Measurements from ENCODE around the gene SETD3. TPM values are rescaled to one million over a fixed set of nuclear protein-coding genes. Genes with fewer than 3 reads are reported as not detected.

Gene SETD3
- total RNA-seq, 2 donors from 2014 or later = 34.6 to 39.4 TPM

DNA sequence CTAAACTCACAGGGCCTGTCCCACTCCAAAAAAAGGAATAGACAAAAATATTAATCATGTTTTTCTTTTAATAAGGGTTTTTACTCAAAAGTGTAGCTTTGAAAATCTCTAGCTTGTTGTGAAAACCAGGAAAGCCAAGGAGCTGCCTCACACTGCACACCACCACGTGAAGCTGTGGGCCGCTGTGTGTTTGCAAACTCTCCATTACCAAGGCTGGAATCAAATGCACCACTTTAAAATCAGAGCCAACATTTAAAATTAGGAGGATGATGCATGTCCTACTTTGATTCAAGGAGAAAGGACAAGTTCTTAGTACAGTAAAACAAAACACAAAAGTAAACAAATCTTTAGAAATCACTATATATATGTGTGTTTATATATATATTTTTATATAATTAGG is 83.0 kb downstream of the SETD3 start:
- TF ChIP-seq, protein P1, sequence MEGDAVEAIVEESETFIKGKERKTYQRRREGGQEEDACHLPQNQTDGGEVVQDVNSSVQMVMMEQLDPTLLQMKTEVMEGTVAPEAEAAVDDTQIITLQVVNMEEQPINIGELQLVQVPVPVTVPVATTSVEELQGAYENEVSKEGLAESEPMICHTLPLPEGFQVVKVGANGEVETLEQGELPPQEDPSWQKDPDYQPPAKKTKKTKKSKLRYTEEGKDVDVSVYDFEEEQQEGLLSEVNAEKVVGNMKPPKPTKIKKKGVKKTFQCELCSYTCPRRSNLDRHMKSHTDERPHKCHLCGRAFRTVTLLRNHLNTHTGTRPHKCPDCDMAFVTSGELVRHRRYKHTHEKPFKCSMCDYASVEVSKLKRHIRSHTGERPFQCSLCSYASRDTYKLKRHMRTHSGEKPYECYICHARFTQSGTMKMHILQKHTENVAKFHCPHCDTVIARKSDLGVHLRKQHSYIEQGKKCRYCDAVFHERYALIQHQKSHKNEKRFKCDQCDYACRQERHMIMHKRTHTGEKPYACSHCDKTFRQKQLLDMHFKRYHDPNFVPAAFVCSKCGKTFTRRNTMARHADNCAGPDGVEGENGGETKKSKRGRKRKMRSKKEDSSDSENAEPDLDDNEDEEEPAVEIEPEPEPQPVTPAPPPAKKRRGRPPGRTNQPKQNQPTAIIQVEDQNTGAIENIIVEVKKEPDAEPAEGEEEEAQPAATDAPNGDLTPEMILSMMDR (IDR thresholded peaks at IDR 0.05) = no peak
- no peak for TF ChIP-seq POLR2A (IDR thresholded peaks at IDR 0.05)
- peaks cover 6 to 8% of the 10 kb centered on the region in 2 donors for H3K36me3 ChIP-seq (replicated peaks in 1 of 2; ENCODE audit: insufficient read depth in 1 of 2, low read depth in 2 of 2)
- intact Hi-C loops (cut with DNase I) = no loop called here
- peaks cover 4% of the 10 kb centered on the region for H3K4me1 ChIP-seq
- H3K4me3 ChIP-seq = no peak overlapping the region
- H3K27me3 ChIP-seq = no peaks in the 10 kb centered on the region
- ATAC-seq (no peak), DNase-seq (no peak)
- no peaks in the 10 kb centered on the region for H3K9me3 ChIP-seq
- H3K27ac ChIP-seq = no peak overlapping the region
- 91 to 97% methylated on average over 2 of the region's 2 CpGs for WGBS, 2 donors

DNA sequence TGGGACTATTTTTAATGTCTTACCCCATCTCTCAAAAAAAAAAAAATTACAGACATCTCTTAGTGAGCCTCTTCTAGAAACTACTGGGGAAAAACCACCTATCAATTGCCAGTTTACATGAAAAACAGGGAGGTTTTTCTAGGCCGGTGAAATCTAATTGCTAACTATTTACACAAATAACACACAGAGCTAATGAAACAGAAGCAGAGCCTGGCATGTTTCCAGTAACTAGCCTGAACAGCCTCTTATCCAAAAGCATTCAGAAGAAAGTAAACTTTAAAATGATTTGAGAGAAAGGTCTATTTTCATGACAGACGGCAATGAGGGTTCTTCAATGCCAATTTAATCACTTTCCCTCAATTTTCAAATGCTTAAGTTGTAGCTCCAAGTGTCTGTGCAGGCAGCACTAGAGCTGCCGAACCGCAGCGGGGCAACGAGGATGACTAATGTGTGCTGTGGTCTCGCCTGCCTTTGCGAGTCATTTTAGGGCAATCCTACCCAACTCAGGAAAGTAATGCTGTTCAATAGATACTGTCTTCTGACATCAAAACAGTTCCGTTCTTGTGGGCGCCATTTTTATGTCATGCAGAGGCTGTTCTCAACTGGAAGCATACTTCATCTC is 84.6 kb downstream of the SETD3 start:
- Histone ChIP-seq H3K36me3 (replicated peaks in 1 of 2; ENCODE audit: insufficient read depth in 1 of 2, low read depth in 2 of 2) (peaks cover 6 to 8% of the 10 kb centered on the region in 2 donors), H3K4me1 (peaks cover 4% of the 10 kb centered on the region), H3K9me3 (no peaks in the 10 kb centered on the region), H3K27ac (no peak overlapping the region), H3K27me3 (no peaks in the 10 kb centered on the region), H3K4me3 (no peak overlapping the region)
- 69 to 77% methylated on average over 10 of the region's 10 CpGs for WGBS, 2 donors
- ATAC-seq = no peak
- TF ChIP-seq POLR2A (IDR thresholded peaks at IDR 0.05) = no peak
- TF ChIP-seq, protein P1 (IDR thresholded peaks at IDR 0.05) = no peak
- intact Hi-C loops (cut with DNase I) = no loop called here
- peak in 1 of 4 donors; percentile 32 for DNase-seq

DNA sequence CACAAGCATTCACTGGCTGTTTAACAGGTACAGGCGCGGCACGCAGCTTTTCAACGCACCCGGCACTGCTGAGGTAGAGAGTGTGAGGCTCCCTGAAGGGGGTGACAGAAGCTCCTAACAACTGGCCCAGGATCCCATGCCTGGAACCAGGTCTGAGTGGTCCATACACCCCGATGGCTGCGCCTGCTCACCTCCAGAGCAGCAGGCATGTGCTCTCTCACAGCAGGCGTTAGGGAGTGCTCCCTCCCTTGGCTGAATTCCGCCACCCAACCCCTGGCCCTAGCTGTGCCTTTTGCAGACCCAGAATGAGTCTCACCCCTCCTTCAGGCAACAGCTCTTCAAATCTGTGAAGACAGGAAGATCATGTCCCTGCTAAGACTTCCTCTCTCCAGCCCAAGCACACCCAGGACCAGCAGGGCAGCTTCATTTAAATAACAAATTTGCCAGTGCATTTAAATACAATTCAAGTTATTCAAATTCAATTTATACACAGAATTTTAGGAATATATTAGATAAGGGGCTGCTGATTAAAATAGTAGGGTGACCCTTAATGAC is 86.0 kb downstream of the SETD3 start:
- no peak for DNase-seq
- no peak for ATAC-seq
- Histone ChIP-seq H3K9me3 (no peaks in the 10 kb centered on the region), H3K27me3 (no peaks in the 10 kb centered on the region), H3K27ac (no peak overlapping the region), H3K4me3 (no peak overlapping the region), H3K4me1 (peaks cover 4% of the 10 kb centered on the region), H3K36me3 (replicated peaks in 1 of 2; ENCODE audit: insufficient read depth in 1 of 2, low read depth in 2 of 2) (peaks cover 6% of the 10 kb centered on the region in 2 donors)
- intact Hi-C loops (cut with DNase I) = no loop called here
- 96 to 97% methylated on average over 7 to 9 of the region's 9 CpGs for WGBS, 2 donors
- TF ChIP-seq, protein P1 (IDR thresholded peaks at IDR 0.05) = no peak
- no peak for TF ChIP-seq POLR2A (IDR thresholded peaks at IDR 0.05)

DNA sequence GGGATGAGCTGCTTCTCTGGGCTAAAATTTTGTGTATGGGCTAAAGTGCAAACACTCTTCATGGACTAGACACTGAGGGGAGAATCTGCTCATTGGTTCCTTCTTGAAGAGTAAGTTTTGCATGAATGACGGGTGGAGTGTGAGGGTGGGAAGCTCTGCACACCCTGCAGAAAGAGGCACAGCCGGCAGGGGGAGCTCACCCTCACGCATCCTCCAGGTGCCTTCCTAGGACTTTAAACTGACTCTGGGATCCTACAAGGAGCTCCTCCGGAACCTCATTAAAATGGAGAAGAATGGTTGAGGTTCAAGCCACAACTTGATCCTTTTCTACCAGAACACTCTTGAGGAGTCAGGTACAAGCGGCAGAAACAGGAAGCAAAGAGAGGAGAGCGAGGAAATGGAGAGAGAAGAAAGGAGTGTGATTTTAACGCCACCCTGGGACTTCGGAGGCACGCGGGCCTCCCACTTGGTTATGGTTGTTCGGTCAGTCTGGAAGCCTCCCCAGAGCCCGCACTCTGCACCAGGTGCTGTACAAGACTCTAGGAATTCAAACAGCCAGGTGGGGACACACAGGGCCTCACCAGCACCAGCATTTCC is 87.5 kb downstream of the SETD3 start:
- Histone ChIP-seq H3K4me3 (no peak overlapping the region), H3K36me3 (replicated peaks in 1 of 2; ENCODE audit: insufficient read depth in 1 of 2, low read depth in 2 of 2) (no peaks in the 10 kb centered on the region), H3K9me3 (no peaks in the 10 kb centered on the region), H3K27me3 (no peaks in the 10 kb centered on the region), H3K27ac (no peak overlapping the region), H3K4me1 (peaks cover 8% of the 10 kb centered on the region)
- ATAC-seq (peak; percentile 66), DNase-seq (peak; percentile 27 to 61 (median 44))
- intact Hi-C loops (cut with DNase I) = no loop called here
- WGBS, 2 donors = 69 to 72% methylated on average over 12 of the region's 12 CpGs
- TF ChIP-seq POLR2A (IDR thresholded peaks at IDR 0.05) = no peak
- TF ChIP-seq, protein P1 (IDR thresholded peaks at IDR 0.05) = peak; percentile 47 to 72 (median 54)
